Kidney epithelial cell (primary cell): ENCODE measurements around the gene RAD51B. TPM values are rescaled to one million over a fixed set of nuclear protein-coding genes. Genes with fewer than 3 reads are reported as not detected.
"Not testable (repeated sequence)": the region's sequence is repeated elsewhere in the genome, so short reads cannot be mapped to it uniquely, and the experiment has no call there.

Source experiments
- DNase-seq: peaks from one replicate; pipeline ENCODE4 v3.0.0-alpha.2; 2010; ENCODE audit warnings: low read depth
- H3K27me3 ChIP-seq: 2 replicates; pipeline ENCODE4 v1.6.0; 2011; ENCODE audit warnings: low read length; ENCODE audit not compliant: control insufficient read depth, insufficient read depth
- H3K36me3 ChIP-seq: 2 replicates; pipeline ENCODE4 v1.5.1; 2011; ENCODE audit warnings: low read length; ENCODE audit not compliant: control insufficient read depth, insufficient read depth
- H3K4me3 ChIP-seq: 2 replicates; pipeline ENCODE4 v1.5.1; 2011; ENCODE audit warnings: low read depth, mild to moderate bottlenecking, control low read depth, low read length
- CTCF ChIP-seq: IDR thresholded peaks from 2 replicates; pipeline ENCODE4 v1.5.1; 2011; ENCODE audit warnings: mild to moderate bottlenecking, moderate library complexity, low read length, control low read depth, inconsistent platforms; ENCODE audit not compliant: insufficient read depth, poor library complexity, severe bottlenecking
- total RNA-seq: library from RNA; depleted of rRNA; stranded (reverse); fragments of >200 nt; gene quantifications from 2 replicates; pipeline ENCODE4 v1.2.3, GENCODE V29; 2015

The RAD51B gene
- total RNA-seq, 1 donor from 2014 or later, result 9.5 TPM

GRCh38 chr14:67984274-67984673 is 164.7 kb downstream of the RAD51B start:
- no peak overlapping the region for H3K4me3 ChIP-seq
- H3K27me3 ChIP-seq, result no peaks in the 10 kb centered on the region
- H3K36me3 ChIP-seq, result no peaks in the 10 kb centered on the region
- DNase-seq, result no peak
- TF ChIP-seq CTCF, result no peak

- no peak overlapping the region for H3K4me3 ChIP-seq
- no peak for DNase-seq
- H3K36me3 ChIP-seq, result no peaks in the 10 kb centered on the region
- H3K27me3 ChIP-seq, result no peaks in the 10 kb centered on the region
- TF ChIP-seq CTCF, result no peak
These were observed 166.7 kb downstream of the RAD51B start for GRCh38 chr14:67986131-67986841.

- no peak overlapping the region for H3K4me3 ChIP-seq
- no peak for TF ChIP-seq CTCF
- H3K27me3 ChIP-seq, result no peaks in the 10 kb centered on the region
- H3K36me3 ChIP-seq, result no peaks in the 10 kb centered on the region
- peak; percentile 28 for DNase-seq
These were observed 168.0 kb downstream of the RAD51B start for GRCh38 chr14:67987606-67988005.

- H3K36me3 ChIP-seq, DNase-seq: not testable (repeated sequence)
These were observed 168.6 kb downstream of the RAD51B start for GRCh38 chr14:67988210-67988609.

GRCh38 chr14:67990576-67990975 is 171.0 kb downstream of the RAD51B start:
- no peak for TF ChIP-seq CTCF
- Histone ChIP-seq H3K36me3 (no peaks in the 10 kb centered on the region), H3K4me3 (no peak overlapping the region), H3K27me3 (no peaks in the 10 kb centered on the region)
- no peak for DNase-seq

More at GRCh38 chr14:67988210-67988609, 168.6 kb downstream of the RAD51B start:
- H3K27me3 ChIP-seq, H3K4me3 ChIP-seq: not testable (repeated sequence)

GRCh38 chr14:67994531-67994930 is 175.0 kb downstream of the RAD51B start:
- TF ChIP-seq CTCF, result no peak
- no peaks in the 10 kb centered on the region for H3K27me3 ChIP-seq
- no peaks in the 10 kb centered on the region for H3K36me3 ChIP-seq
- H3K4me3 ChIP-seq, result no peak overlapping the region
- DNase-seq, result no peak
